Glomerular visceral epithelial cell (primary cell): ENCODE data around the gene PIM2.
A peak's percentile ranks its signal among the peaks of the same experiment; 100 is the strongest.

Source experiments
- DNase-seq: peaks from one replicate; pipeline ENCODE4 v3.0.0-alpha.2; 2016; ENCODE audit errors: extremely low spot score

The PIM2 gene

DNA sequence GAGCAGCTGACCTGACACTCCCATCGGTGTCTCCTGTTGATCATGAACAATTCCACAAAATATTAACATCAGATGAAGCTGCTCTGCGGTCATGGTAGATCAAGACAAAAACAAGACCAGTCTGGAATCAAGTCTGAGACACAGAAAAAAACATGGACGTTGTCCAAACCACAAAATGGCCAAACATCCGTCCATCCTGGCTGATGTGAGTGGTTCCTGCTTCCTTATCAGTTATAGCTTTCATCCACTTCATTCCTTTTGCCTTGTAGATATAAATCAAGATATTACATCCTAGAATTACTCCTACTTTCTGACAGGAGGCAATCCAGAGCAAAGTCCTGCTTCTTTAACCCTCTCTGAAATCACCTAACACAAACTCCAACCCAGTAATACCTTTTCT is 54.6 kb downstream of the PIM2 start:
- peak; percentile 65 for DNase-seq
